HG02973 (cell line): ENCODE data around the gene CUEDC1.
"Not testable (repeated sequence)": the region's sequence is repeated elsewhere in the genome, so short reads cannot be mapped to it uniquely, and the experiment has no call there.

ENCODE experiments used
- ATAC-seq: cut with Tn5 transposase; IDR thresholded peaks from one replicate; pipeline ENCODE4 v1.9.1; 2021; ENCODE audit warnings: moderate library complexity; ENCODE audit not compliant: unreplicated experiment

Gene CUEDC1

GRCh38 chr17:57846056-57846945 is 108.9 kb downstream of the CUEDC1 start:
- ATAC-seq = not testable (repeated sequence)

GRCh38 chr17:57842280-57842679 is 112.9 kb downstream of the CUEDC1 start:
- no peak for ATAC-seq

- ATAC-seq = no peak
Measured at GRCh38 chr17:57839571-57839923, 115.7 kb downstream of the CUEDC1 start.

GRCh38 chr17:57838857-57839570 is 116.2 kb downstream of the CUEDC1 start:
- no peak for ATAC-seq

GRCh38 chr17:57838453-57838852 is 116.8 kb downstream of the CUEDC1 start:
- ATAC-seq = no peak

GRCh38 chr17:57835333-57835900 is 119.8 kb downstream of the CUEDC1 start:
- no peak for ATAC-seq

- no peak for ATAC-seq
Measured at GRCh38 chr17:57834146-57834741, 121.0 kb downstream of the CUEDC1 start.

- ATAC-seq = peak; percentile 65
Measured at GRCh38 chr17:57833179-57833939, 121.9 kb downstream of the CUEDC1 start.

GRCh38 chr17:57832314-57833178 is 122.7 kb downstream of the CUEDC1 start:
- ATAC-seq = no peak

GRCh38 chr17:57830880-57831279 is 124.3 kb downstream of the CUEDC1 start:
- no peak for ATAC-seq

- ATAC-seq = no peak
Measured at GRCh38 chr17:57823469-57824401, 131.5 kb downstream of the CUEDC1 start.

- ATAC-seq = no peak
Measured at GRCh38 chr17:57819867-57820266, 135.3 kb downstream of the CUEDC1 start.

- ATAC-seq = no peak
Measured at GRCh38 chr17:57819285-57819684, 135.9 kb downstream of the CUEDC1 start.

- ATAC-seq = no peak
Measured at GRCh38 chr17:57818066-57818465, 137.1 kb downstream of the CUEDC1 start.

- no peak for ATAC-seq
Measured at GRCh38 chr17:57817299-57817698, 137.9 kb downstream of the CUEDC1 start.

- no peak for ATAC-seq
Measured at GRCh38 chr17:57814421-57814820, 140.8 kb downstream of the CUEDC1 start.

- no peak for ATAC-seq
Measured at GRCh38 chr17:57811638-57812280, 143.5 kb downstream of the CUEDC1 start.
